ENCODE results near the gene STX1A.
A peak's percentile ranks its signal among the peaks of the same experiment; 100 is the strongest.

STX1A gene

GRCh38 chr7:73718905-73719805 is at the start of gene STX1A:
Gene STX1A, minus strand, starts transcription at chr7:73719669. Its CDS starts 38 bp downstream, at chr7:73719631.
- DNase-seq = peak; percentile 72

DNA sequence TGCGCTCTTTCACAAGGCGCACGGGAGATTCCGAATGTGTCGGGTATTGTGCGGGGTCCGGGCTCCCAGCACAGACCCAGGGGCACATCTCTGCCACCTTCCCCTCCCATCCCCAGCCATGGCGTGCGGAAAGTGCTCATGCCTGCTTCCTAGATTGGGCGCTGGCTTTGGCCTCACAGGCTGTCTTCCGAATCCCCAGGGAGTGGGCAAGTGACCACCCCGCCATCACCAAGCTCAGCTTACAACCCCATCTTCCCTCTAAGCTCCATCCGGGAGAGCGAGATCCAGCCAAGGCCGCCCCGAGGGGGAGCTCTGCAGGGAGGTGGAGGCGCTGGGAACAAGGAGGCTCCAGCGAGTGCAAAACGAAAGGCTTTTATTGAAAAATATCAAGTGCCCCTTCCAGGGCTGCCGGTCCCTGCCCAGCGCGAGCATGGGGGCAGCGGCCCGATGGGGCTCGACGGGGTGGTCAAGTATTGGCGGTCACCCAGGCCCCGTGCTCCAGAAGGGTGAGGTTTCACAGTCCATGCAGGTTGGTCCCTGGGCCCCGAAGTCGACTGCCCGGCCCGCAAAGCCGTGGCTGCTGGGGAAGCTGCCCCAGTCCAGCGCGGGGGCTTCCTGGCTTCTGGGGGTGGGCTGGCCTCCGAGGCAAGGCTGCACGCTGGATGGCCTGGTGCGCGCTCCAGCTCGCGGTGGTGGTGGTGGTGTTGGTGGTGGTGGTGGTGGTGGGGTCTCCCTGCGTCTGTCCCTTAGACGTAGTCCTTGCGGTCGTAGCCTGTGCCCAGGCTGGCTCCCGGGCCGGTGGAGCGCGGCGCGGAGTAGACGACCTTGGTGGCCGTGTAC is 49.4 kb upstream of the STX1A start:
- DNase-seq = no peak

- no peak for DNase-seq
Observed at GRCh38 chr7:73766556-73767229, 47.2 kb upstream of the STX1A start.

DNA sequence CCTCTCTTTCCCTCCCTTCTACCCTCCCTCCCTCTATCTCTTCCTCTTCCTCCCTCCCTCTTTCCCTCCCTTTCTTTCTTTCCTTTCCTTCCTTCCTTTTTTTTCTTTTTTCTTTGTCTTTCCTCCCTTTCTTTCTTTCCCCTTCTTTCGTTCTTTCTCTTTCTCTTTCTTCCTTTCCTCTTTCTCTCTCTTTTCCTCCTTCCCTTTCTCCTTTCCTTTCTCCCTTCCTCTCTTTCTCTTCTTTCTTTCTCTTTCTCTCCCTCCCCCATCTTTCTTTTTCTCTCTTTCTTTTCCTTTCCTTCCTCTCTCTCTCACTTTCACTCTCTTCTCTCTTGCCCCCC is 43.2 kb upstream of the STX1A start:
- no peak for DNase-seq

GRCh38 chr7:73761854-73762658 is 42.6 kb upstream of the STX1A start:
- DNase-seq = no peak

DNA sequence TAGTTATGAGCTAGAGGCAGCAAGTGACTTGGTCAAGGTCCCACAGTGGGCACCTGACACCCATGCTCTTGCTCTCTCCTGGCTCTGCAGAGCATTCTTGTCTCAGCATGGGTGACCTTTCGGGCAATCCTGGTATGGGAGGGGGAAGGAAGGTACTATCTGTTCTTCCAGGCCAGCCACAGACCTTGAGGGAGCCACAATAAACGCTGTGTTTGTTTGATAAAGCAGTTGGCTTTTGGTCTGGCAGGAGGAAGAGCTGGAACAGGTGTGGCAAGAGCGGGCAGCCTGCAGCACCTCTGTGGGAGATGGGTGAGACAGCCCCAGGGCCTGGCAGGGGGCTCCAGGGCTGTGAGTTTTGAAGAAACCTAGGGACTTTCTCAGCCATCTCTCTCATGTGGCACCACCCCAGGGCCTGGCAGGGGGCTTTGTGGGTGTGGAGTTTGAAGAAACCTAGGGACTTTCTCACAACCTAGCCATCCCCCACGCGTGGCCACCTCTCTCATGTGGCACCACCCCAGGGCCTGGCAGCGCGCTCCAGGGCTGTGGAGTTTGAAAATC is 39.2 kb upstream of the STX1A start:
- DNase-seq = no peak

- no peak for DNase-seq
Observed at GRCh38 chr7:73749931-73750776, 30.7 kb upstream of the STX1A start.

DNA sequence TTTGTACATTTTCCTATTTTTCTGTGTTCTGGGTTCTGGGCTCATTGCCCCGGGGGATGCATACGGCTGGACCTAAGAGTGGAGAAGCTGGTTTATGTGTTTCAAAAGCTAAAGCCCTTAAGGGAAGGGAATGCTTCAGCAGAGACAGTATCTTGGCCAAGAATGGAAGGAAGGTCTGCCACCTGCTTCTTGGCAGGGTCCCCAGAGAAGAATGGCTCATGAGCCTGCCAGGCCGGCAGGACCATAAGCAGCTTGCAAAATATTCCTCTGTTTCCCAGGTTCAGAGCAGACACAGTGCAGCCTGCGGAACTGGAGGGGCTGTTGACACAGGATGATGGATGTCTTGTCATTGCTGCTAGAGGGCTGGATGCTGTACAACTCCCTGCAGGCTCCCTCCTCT is 26.9 kb upstream of the STX1A start:
- DNase-seq = no peak

GRCh38 chr7:73742753-73743641 is 23.5 kb upstream of the STX1A start:
- peak; percentile 45 for DNase-seq

DNA sequence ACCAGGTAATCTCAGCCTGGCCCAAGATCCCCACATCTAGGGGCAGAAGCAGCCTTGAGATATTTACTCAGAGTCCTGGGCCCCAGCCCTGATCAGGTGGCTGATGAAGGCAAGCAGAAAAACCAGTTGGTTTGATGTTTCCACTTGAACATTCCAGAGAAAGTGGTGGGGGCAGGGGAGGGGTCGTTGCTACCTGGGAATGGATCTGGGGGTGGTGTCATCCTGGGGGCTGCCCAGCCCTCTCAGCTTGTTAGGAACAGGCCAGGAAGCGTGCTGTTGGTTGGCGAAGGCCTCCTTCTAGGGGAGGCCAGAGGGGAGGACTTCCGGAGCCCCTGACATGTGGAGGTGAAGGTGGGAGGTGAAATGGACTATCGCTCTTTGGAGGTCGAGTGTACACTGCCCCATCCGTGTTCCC is 22.9 kb upstream of the STX1A start:
- DNase-seq = no peak

DNA sequence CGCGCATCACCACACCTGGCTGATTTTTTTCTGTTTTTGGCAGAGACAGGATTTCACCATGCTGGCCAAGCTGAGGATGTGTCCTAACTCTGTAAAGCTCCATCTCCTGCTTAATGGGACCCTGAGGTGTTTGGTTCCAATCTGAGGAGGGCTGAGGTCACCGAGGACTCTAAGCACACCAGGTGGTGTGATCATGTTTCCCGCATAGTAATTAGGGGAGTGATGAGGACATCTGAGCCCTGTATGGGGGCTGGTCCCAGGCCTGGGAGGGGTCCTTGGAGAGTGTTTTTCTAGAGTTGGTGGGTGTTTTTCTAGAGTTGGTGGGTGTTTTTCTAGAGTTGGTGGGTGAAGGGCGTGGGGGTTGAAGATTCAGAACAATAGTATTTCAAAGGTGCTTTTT is 22.1 kb upstream of the STX1A start:
- DNase-seq = no peak

DNA sequence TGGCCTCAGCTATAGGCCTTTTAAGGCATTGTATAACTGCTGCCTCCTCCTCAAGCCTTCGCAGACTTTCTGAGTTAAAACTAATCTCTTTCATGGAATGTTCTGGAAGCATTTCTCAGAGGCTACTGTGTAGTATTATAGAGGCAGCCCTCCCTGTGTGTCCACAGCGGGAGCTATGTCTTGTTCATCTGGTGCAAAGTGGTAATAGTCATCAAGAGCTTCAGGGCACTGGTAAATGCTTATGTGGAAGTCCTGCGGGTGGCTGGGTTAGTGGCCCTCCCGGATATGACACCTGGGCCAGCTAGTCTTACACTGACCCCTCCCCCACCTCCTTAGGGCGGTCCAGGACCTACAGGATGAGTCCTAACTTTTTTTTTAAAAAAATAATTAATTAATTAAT is 21.3 kb upstream of the STX1A start:
- DNase-seq = no peak

GRCh38 chr7:73740212-73740611 is 20.7 kb upstream of the STX1A start:
- no peak for DNase-seq

GRCh38 chr7:73739387-73739767 is 19.9 kb upstream of the STX1A start:
- no peak for DNase-seq

DNA sequence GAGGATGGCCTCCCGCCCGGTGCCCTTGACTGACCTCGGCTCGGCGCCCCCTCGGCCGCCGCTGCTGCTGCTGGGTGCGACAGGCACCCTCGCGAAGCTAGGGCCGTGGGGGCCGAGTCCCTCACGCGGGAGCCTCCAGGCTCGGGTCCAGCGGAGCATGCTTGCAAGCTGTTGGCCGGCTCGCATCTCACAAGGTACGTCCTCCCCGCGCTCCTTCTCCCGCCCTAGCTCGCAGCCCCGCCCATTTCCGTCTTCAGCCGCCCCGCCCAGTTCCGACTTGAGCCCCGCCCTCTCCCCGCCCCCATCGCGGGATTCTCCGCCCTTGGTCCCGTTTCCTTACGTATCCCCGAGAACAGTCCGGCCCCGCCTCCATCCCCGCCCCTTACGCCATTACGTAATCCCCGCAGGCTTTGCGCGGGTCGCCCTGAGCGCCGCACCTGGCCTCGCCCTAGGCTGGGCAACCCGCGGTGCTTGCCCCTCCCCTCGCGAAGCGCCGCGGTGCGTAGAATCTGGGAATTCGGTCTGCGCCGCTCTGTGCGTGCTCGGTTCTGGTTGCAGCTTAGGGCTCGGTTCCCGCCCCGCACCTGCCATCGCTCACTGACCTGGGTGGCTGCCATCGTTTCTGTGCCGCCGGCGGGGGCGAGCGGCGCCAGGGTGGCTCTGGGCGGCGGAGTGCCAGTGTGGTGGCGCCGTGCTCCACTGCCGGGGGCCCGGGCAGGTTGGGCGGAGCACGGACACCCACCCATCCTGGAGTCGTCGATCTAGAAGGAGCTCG is 19.3 kb upstream of the STX1A start, which contains the start of gene ABHD11:
ABHD11 (minus strand) TSS at position 191 of the 775 bp plus-strand sequence; CDS start at position 159, 32 bp downstream.
- DNase-seq = peak; percentile 96

GRCh38 chr7:73738220-73738611 is 18.7 kb upstream of the STX1A start:
- peak; percentile 58 for DNase-seq

- DNase-seq = no peak
Observed at GRCh38 chr7:73737491-73738219, 18.2 kb upstream of the STX1A start.

GRCh38 chr7:73736885-73737284 is 17.4 kb upstream of the STX1A start:
- DNase-seq = no peak

GRCh38 chr7:73735528-73735905 is 16.0 kb upstream of the STX1A start:
- DNase-seq = no peak

Measured in CD4-positive, alpha-beta T cell treated with Interleukin-15 for 1 hour (primary cell).